GM21737 (cell line): ENCODE measurements around the gene BBS5.
A peak's percentile ranks its signal among the peaks of the same experiment; 100 is the strongest.
"Not testable (repeated sequence)": the region's sequence is repeated elsewhere in the genome, so short reads cannot be mapped to it uniquely, and the experiment has no call there.

Source experiments
- ATAC-seq: cut with Tn5 transposase; IDR thresholded peaks from one replicate; pipeline ENCODE4 v1.9.1; 2021; ENCODE audit warnings: mild to moderate bottlenecking, moderate library complexity; ENCODE audit not compliant: unreplicated experiment

BBS5 gene

DNA sequence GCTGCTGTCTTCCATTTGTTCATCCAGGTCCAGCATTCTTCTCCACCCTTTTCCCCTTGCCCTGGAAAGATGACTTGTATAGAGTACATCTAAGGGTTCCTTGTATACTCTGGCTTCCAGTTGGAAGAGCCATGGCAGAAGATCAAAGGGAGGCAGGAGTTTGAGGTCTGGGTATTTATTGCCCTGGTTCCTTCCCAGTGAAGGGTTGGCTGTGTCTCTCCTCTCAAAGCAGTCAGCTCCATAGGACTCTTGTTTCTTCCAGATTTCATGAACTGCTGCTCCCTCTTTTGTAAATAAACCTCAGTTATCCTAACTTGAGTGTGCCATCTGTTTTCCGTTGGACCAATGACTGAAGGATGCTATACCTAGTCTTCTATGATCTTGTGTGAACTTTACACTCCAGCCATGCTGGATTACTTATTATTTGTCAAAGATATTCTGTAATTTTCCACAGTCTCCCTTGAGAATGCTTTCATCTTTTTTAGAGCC lies 6.4 kb downstream of the BBS5 start:
- ATAC-seq = no peak

DNA sequence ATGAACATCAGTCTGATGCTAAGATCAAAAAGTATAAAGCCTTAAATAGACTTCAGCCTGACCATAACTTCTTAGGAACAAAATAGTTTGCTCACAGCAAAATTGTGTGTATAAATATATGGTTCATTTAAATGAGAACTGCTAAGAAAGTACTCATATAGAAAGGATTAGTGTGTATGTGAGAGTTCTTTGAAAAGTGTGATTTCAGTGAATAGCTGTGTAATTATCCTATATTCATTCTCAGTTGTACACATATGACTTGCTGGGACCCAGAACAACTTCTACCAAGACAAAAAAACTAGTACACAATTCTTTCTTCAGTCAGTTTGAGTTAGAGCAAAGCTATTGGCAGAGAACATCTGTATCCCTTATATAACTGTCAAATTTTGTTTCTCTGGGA lies 7.2 kb downstream of the BBS5 start:
- no peak for ATAC-seq

DNA sequence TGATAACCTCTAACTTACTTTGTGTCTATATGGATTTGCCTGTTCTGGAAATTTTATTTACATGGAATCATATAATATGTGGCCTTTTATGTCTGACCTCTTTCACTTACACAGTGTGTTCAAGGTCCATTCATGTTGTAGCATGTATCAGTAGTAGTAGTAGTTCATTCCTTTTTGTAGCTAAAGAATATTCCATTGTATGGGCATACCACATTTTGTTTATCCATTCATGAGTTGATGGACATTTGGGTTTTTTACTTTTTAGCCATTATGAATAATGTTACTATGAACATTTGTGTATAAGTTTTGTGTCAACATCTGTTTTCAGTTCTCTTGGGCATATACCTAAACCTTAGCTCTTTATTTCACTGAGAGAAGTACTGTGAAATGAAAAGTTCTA lies 11.5 kb downstream of the BBS5 start:
- ATAC-seq = no peak

DNA sequence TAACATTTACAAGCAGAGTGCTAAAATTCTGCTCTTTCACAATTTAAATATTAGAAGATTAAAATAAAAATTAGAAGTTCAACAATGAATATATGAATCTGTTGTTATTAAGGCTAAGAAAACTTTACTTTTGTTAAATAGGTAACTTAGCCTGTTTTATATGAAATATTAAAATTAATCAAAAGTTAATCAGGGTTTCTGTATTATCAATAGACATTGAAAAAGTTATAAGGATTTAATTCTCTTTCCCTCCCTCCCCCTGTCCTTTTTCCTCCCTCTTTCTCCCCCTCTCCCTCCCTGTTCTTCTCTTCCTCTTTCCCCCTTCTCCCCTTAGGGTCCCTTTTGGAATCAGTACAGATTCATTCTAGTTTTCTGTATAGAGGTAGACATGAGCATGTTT lies 12.1 kb downstream of the BBS5 start:
- ATAC-seq = no peak

DNA sequence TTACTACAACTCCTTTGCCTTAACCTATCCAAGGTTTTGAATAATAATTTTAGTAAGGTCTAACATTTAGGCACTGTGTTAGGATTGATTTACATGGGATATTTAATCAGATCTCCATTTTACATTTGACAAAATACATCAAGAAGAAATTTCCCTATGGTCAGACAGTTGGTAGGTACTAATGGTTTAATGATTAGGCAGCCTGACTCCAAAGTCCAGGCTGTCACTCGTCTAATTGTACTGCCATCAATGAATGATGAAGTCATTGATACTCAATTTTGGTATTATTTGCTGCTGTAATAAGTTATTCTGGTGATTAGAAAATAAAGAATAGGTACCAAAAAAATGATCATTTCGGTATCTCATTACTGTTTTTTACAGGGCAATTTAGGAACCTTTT lies 14.1 kb downstream of the BBS5 start:
- ATAC-seq = no peak

DNA sequence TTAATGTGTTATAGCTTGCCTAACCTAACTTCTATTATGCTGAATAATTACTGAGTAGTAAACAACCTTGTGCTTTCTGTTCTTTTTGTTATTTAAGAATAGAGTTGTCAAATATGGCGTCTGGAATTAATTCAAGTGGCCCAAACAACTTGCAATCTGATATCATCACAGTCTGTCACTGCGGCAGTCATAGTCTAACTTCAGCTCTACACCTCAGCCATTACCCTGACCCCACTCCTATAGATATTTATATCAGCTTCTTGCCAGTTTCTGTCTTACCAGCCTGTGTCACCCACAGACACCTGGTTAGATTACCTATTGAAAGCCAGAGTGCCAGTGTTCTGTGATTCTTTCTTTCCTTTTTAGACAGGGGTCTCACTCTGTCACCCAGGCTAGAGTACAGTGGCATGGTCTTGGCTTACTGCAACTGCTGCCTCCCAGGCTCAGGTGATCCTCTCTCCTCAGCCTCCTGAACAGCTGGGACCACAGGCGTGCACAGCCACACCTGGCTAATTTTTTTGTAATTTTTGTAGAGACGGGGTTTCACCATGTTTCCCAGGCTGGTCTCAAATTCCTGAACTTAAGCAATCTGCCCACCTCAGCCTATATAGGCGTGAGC lies 16.1 kb downstream of the BBS5 start:
- no peak for ATAC-seq

DNA sequence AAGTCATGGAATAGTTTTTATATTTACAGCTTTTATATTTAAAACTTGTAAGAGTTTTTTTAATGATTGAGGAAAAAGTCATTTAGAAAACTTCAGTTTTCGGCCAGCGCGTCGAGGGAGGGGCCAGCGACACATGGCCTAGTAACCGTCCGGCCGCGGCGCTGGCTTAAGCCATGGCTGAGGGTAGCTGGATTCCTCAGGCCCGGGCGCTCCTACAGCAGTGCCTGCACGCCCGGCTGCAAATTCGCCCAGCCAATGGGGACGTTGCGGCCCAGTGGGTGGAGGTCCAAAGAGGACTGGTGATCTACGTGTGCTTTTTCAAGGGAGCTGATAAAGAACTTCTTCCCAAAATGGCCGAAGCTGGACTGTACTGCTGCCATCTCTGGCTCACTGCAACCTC lies 25.4 kb downstream of the BBS5 start:
- no peak for ATAC-seq

DNA sequence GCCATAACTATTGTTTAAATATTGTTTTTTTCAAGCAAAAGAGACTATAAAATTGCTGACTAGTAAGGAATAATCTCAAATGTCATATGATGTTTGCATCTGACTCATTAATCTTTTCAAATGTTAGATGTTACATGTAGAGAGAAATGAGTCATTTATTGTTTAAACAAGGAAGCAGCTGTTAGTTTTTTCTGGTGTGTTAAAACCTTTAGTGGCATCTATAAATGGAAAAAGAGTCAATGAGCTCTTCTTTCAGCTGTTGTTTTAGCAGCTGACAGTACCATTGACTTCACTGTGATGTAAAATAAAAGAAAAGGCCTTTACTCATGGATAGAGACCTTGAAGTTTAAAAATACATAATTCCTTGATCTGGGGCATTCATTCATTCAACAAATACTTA lies 28.4 kb downstream of the BBS5 start:
- ATAC-seq = no peak

DNA sequence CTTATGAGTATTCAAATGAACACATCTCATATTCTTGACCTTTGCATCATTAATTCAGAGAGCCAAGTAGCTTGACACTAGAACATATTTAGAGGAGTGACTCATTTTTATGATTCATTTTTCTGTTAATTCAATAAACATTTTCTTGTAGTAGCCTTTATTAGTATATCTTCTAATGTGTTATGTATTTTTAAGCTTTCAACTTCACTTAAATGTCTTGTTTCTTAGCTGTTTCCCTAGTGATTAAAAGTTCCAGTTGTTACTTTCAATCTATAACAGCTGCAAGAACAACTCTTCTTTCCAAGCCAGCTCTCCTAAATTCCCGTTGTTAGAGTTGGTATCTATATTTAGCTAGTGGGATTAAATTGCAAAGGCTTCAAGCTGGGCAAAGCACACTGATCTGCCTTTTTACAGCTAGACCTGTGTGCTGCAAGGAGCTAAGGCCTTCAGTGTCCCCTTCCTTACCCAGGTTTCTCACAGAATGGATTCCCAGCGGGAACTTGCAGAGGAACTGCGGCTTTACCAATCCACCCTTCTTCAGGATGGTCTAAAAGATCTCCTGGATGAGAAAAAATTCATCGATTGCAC lies 30.1 kb downstream of the BBS5 start, which contains the start of gene KLHL41:
Gene KLHL41 (plus strand): TSS at position 405 of the 588 bp plus-strand sequence. CDS start 77 bp downstream, at position 482.
- no peak for ATAC-seq

DNA sequence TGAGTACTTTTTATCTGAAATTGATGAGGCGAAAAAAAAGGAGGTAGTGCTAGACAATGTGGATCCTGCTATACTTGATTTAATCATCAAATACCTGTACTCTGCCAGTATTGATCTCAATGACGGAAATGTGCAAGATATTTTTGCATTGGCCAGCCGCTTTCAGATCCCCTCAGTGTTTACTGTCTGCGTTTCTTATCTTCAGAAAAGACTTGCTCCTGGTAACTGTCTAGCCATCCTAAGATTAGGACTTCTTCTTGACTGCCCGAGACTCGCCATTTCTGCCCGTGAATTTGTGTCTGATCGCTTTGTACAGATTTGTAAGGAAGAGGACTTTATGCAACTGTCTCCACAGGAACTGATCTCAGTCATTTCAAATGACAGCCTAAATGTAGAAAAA lies 30.7 kb downstream of the BBS5 start:
- no peak for ATAC-seq

DNA sequence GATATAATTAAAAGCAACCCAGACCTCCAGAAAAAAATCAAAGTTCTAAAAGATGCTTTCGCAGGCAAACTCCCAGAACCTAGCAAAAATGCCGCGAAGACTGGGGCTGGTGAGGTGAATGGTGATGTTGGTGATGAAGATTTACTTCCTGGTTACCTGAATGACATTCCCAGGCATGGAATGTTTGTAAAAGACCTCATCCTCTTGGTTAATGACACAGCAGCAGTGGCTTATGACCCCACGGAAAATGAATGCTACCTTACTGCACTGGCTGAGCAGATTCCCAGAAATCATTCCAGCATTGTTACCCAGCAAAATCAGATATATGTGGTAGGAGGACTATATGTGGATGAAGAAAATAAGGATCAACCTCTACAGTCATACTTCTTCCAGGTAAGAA lies 31.2 kb downstream of the BBS5 start:
- ATAC-seq = no peak

DNA sequence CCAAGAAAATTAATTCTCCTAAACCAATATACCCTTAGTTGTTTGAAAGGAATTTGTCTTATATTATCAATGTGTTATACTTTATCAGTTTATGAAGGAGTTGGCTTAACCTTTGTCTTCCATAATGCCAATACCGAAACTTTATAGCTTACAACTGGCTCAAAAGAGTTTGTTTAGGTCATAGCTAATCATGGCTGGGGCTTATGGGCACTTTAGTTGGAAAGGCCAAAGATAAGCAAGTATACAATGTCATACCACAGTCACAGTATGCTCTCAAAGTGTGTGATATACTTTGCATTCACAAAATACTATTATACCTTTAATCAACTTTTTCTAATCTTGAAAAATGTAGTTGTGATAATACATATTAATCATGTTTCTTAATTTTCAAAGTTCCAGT lies 32.5 kb downstream of the BBS5 start:
- ATAC-seq = no peak

DNA sequence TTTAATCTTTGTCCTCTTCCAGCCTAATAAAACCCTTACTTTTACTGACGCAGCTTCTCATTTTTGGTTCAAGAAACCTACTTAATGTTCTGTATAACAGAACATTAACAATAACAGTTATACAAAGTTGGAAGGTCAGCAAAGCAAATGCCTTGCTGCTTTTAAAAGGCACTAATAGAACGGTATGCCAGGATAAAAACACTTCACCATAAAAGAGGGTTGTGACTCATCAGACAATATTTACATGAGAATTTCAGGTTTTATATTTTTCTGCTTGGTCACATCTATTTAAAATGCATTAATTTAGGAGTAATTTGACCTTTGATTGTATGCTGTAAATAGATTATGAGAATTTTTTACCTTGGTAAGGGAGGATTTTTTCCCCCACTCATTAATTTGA lies 33.2 kb downstream of the BBS5 start:
- ATAC-seq = no peak

DNA sequence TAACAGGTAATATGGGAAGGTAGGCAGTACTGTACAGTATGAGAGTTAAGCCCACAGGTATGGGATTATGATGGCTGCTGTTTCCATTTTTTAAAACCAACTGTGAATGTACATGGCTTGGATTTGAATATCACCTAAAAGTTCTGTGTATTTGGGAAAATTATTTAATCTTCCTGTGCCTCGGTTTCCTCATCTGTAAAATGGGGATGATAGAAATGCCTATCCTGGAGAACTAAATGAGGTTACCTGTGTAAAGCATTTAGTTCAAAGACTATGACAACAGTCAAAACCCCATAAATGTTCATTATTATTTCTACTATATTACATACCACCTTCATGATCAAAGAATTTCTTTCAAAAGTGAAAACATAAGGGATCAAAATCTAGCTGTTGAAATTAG lies 33.8 kb downstream of the BBS5 start:
- no peak for ATAC-seq

DNA sequence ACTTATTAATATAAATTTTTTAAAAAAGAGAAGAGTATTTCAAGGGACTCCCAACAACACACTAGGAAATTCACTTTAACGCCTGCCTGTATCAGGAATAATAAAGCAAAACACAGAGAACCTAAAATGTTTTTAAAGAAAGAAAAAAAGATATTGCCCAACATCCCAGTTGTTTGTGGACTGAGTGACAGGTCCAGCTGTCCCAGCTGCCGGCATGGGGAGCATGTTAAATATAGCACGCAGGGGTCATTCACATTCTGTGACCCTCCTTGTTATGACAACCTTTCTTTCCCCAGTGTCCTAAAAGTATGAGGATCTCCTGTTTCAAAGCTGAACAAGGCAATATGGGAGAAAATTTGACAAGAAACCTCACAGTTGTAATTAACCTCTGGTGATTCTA lies 34.6 kb downstream of the BBS5 start:
- no peak for ATAC-seq

DNA sequence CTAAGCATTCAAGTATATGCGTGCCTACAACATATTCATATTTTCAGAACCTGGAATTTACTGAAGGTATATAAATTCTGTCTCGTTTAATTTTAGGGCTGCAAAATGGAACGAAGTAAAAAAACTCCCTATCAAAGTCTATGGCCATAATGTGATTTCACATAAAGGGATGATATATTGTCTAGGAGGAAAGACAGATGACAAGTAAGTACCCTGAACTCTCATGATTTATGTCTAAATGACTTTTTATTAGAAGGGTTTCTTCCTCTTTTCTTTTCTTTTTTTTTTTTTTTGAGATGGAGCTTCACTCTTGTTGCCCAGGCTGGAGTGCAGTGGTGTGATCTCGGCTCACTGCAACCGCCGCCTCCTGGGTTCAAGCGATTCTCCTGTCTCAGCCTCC lies 35.5 kb downstream of the BBS5 start:
- not testable (repeated sequence) for ATAC-seq

DNA sequence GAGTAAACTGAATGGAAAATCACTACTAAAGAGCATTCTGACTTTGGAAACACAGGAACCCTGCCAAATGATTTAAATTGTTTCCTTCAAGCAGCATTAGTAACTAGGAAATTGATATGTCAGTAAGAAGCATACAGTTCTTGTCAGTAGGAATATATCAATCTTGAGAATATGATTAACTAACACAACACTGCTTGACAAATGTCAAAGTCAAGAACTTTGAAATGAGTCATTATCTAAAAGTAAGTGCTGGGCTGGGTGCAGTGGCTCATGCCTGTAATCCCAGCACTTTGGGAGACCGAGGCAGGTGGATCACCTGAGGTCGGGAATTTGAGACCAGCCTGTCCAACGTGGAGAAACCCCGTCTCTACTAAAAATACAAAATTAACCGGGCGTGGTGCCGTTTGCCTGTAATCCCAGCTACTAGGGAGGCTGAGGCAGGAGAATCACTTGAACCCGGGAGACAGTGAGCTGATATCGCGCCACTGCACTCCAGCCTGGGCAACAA lies 37.2 kb downstream of the BBS5 start:
- ATAC-seq = not testable (repeated sequence)

DNA sequence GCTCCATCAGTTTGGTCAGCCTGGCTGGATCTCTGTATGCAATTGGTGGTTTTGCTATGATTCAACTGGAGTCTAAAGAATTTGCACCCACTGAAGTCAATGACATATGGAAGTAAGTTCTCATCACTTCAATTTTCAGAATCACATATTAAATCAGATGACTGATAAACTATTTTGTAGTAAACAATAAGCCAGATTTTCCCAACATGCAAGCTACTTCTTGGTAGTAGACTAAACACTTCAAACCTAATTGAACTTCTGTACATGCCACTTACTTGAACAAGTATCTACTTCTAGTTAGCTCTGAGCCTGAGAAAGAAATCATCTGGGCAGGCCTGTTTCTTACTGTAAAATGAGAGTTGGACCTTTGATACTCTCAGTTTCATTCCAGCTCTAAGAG lies 41.6 kb downstream of the BBS5 start:
- ATAC-seq = no peak

DNA sequence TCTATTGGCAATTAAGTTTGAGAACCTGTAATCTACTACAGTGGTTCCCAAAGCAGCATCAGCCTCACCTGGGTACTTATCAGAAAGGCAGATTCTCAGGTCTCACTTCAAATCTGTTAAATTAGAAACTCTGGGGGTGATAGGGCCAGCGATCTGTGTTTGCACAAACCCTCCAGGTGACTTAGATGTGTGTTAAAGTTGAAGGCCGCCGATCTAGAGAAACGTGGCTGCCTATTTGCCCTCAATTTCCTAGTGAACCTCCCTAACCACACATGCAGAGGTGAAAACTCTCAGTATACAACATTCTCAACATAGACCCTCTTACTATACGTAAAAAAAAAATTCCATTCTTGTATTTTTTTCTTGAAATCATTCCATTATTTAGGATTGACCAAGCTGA lies 44.4 kb downstream of the BBS5 start:
- no peak for ATAC-seq

DNA sequence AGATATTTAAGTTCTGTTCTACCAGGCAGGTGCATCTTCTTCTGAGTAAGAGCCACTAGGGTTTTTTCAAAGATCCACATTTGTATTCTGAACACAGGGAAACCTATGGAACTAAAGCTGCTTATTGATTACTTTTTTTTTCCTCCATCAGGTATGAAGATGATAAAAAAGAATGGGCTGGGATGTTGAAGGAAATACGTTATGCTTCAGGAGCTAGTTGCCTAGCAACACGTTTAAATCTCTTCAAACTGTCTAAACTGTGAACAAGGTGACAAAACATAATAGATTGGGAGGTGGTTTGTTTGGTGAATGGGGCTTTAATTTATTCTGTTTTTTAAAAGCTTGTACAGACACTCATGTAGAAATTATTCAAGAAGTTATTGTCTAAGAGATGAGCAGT lies 46.1 kb downstream of the BBS5 start:
- no peak for ATAC-seq

DNA sequence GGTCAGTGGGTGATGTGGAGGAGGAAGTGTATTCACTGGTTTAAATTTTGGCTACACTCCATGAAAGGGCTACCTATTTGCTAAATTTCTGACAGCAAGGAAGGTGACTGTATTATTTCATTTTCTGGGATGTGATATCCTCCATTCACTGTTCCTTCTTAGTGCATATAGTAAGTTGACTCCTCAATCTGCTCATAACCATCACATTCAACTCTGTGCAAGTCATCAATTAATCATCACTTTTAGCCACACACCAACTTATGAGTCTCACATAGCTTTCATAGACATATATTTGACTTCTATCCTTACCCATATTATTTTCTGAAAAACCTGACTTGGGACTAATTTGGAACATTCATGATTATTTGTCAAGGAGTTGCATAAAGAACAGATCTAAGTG lies 47.2 kb downstream of the BBS5 start:
- no peak for ATAC-seq

DNA sequence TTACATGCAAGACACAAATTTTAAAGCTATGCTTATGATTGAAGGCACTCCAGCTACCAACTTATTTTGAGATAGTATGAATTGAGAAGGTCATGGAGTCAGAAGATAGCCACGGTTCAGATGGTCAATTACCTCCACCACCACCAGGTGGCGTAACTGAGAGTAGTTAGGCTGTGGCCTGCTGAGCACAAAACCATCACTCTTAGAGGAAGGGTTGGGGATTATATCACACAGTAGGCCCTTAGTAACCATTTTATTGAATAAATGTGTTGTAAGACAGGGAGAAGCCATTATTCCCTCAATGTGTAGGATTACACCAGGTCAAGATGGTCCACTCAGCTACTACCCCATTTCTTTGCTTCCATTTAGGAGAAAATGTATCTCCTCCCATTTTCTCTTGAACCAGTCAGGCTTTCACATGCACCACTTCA lies 49.0 kb downstream of the BBS5 start:
- peak; percentile 70 for ATAC-seq

DNA sequence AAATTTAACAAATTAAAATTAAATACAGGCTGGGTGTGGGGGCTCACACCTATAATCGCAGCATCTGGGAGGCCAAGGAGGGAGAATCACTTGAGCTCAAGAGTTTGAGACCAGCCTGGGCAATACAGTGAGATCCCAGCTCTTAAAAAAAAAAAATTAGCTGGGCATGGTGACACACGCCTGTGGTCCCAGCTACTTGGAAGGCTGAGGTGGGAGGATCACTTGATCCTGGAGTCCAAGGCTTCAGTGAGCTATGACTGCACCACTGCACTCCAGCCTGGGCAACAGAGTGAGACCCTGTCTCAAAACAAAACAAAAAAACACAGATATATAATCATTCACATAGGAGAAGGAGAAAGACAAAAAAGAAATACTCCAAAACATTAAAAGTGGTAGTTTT lies 60.2 kb downstream of the BBS5 start:
- ATAC-seq = not testable (repeated sequence)
